GM21529 (cell line): Measurements from ENCODE around the gene HOXA13.

Experiments used
- ATAC-seq: cut with Tn5 transposase; IDR thresholded peaks from one replicate; pipeline ENCODE4 v1.9.1; 2021; ENCODE audit not compliant: unreplicated experiment

The HOXA13 gene

DNA sequence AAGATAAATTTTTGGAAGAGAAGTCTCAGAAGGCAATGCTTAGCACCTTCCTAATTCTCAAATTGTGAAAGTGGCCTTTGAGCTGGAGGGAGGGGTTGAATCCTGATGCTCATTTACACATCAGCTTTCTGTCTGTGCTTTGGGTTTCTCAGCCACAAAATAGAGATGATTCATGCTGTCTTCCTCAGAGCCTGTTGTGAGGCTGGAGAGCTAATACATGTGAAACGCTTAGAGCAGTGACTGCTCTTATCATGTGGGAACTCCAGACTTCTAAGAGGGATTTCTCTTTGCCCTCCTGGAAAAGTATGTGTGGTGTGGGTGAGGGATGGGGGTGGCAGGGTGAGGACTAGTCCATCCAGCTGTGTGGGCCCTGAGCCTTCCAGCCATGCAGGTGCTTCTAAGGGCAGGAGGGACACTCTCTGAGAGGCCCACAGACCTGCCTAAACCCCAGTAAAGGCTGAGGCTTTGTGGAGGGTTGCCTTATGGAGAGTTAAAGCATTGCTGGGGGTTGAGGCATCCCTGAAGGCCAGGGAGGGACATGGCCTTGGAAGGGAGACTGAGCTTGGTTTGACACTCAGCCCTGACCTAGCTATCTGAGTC, 37.9 kb upstream of the HOXA13 start:
- no peak for ATAC-seq

DNA sequence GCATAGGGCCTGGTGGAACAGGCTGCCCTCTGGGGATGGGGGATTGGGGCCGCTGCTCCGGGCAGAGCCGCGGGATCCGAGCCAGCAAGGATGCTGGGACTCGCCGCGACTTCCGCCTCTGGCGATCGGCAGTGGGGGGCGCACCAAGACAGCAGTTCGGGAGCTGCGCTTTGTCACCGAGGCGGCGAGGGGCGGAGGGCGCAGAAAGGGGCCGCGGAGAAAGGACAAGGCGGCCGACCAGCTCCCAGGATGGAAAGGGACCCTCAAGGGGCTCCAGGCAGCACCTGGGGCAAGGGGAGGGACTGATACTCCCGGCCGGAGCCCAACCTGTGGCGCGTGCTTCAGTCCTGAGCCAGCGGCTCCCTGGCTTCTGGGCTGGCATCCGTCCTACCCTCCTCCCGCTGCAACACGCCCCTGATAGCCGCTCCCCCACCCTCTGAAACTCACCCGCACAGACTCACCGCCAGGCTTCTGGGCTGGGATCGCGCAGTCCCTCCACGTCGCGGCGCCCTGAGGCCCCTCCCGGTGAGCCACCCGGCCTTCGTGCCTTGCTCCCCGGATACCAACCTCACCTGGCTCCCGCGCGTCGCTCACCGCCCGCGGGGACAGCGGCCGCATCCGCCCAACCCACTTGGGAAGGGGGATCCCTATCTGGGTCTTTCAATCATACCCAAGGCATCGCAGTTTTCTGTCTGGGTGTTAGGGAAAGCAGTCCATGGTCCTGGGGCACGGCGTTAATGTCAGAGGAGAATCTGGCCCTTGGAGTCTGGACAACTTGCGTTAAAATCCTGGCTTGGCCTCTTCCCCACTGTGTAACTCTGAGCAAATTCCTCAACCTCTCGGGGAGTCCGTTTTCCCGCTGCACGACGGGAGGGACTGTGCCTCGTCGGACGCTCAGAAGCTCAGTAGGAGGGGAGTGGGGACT, 35.8 kb upstream of the HOXA13 start:
- ATAC-seq, result no peak

GRCh38 chr7:27229448-27229847, 29.6 kb upstream of the HOXA13 start:
- ATAC-seq, result no peak

DNA sequence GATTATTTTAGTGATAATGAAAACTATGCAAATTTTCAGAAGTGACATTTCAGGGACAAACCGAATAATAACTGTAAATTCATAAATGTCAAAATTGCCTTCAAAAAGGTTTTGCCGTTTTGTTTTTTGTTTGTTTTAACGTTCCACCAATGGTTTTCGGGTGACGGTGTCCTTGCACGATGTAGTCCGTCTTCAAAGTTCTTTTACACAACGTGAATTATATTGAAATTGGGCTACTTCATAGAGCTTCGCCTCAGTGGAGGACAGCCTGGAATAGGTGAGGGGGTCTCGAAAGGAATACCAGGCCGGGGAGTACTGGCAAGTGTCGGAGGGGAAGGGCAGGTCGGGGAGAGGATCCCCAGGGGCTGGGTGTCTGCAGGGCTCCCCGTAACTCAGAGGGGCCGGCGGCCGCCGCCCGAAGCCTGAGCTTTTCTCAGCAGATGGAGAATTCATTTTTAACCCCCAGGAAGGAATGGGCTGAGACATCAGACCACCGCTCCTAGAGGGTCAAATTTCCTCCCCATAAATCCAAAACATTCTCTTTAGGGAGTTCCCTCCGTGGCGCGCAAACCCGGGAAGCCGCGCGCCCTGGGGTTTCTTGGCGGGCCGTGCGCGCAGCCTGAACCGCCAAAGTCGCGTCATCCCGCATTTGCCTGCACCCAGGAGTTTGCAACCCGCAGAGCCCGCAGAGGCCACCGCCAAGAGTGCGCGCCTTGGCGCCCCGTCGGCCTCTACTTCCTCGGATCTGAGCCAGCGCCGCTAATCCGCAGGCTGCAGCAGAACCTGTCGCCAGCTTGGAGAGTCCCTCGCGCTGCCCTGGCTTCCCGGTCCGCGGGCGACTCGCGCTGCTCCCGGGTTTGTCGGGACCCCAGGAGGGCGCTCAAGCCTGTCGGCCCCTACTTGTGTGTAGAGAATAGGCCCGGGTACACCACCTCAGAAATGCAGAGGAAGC, 25.4 kb upstream of the HOXA13 start:
- ATAC-seq, result no peak

DNA sequence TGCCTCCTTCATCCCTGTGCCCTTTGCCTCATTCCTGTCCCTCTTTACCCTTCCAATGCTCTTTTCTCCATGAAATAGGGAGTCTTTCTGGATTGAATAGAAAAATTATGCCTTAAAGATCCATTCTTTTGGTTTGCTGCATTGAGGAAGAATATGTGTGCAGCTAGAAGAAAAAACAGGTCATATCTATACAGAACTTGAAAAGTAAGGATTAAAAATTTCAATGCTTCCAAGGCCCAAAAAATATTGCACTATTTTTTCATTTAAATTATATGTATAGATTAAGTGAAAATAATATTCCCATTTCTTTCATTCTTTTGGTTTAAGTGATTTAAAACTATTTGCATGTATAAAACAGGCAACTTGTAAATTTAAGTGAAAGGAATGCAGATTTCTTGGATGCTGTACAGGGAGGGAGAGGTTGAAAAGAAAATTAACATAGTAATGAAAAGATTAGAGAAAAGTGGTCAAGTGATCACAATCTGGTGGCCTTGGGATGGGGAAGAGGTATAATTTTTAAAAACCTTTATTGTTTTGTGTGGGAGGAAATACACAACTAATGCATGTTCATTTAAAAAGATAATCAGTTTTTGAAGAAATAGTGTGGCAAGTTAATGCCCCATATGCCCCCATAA, 24.2 kb upstream of the HOXA13 start:
- ATAC-seq, result no peak

DNA sequence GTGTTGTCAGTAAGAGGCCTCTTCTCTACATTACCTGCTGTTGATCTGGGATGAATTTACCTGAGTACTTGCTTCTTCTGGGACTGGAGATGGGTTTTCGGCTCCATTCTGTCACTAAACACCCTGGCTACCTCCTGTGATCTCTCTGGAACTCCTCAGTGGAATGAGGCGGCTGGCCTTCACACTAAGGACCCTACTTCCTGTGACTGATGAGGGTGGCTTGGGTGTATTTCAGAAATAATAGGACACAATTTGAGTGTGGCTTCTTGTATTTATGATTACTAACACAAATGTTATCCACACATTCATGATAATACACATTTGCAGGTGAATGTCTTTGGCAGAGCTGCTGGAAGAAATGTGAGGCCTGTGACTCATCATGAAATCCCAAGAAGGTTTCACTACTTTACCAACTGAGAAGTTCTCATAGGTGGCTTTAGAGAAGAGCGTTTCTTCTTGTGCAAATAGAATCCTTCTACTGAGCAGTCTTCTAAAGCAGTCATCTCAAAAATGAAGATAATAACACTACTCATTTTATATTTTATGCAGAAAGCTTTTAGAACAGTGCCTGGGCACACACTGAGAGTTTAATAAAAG, 21.4 kb upstream of the HOXA13 start:
- ATAC-seq, result no peak

DNA sequence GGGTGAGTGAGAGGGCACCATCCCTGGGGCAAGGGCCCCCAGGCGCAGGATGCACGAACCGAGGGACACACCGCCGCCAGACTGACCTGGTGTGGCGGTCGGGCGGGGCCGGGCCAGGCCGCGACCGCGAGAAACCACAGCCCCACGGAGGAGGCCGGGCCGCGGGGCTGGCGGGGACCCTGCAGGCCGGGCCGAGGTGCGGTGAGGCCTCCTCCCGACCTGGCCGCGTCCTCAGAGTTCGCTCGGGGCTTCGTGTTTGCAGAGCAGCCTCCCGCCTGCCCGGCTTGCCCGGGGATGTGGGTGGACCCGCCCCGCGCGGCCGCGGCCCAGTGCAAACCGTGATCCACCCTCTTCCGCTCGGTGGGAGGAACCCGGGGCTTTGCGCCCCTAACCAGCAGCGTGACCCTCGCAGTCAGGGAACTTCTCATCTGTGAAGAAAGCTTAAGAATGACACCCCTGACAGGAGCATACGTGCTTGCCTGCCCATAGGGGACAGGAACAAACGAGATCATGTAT, 20.6 kb upstream of the HOXA13 start:
- ATAC-seq, result no peak

DNA sequence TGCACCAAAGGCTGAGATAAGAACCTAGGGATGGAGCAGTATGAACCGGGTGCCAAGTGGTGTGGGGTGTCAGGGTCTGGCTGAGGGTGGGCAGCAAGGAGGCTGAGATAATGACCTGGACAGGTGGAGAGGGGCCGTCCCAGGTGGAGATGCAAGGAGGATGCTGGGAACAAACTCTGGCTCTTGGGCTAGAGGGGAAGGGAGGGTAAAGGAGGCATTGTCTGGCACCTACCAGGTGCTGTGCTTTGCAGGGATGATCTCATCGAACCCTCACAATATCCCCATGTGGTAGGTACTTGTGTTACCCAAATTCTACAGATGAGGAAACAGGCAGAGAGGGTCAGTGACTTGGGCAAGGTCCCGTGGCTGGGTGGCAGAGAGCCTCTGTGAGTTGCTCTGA, 19.9 kb upstream of the HOXA13 start:
- ATAC-seq, result no peak

GRCh38 chr7:27217951-27218350, 18.1 kb upstream of the HOXA13 start:
- ATAC-seq, result no peak

DNA sequence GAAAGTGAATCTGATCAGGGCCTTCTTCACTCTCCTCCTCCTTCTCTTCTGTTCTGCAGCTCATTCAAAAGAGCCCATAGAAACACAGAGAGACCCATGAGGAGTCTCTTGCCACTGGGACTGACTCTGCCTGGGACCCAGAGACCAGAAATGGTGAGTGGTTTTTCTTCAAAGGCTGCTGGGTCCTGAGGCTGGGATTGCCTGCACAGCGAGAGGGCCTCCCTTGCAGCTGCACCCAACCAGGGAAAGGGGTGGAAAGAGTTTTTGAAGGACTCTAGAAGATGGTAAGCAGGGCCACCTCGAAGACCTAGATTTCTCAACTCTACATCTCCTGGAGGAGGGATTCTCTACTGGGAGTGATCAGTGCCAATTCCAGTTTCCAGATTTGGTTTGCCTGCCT, 15.5 kb upstream of the HOXA13 start:
- no peak for ATAC-seq

GRCh38 chr7:27214239-27214950, 14.5 kb upstream of the HOXA13 start:
- ATAC-seq, result no peak

DNA sequence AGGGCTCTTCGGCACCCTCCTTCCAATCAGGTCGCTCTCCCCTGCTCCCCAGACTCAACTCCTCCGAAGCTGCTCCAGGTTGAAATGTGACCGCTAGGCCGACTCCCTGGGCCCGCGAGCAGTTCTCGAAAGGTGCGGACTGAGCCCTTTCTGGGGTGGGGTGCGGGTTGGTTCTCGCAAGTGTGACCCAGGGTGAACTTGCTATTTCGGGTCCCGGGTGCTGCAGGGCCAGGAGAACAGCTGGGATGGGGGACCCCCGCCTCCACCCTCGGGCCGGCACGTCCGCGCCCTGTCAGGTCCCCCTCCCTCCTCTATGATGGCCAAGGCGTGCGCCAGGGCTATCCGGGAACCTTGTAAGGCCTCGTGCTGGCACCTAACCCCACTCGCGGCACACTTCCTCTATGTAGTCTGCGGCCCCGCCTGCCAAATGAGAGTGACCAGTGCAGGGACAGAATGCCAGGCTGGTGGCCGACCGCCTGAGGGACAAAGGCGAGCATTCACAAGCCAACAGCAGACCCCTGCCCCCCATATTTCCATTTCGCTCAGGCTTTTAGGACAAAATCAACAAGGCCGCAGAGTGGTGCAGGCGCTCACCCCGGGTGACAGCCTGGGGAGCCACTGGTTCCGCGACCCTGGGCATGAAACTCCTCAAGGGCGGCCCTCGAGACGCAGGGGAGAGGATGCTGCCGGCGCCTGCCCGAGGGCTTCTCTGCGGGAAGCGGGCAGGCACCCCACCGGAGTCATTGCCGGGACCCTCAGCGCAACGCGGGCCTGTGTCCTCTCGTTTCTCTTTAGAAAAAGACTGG, 13.7 kb upstream of the HOXA13 start:
- no peak for ATAC-seq

- no peak for ATAC-seq
These were observed 12.9 kb upstream of the HOXA13 start for GRCh38 chr7:27212497-27213432.

DNA sequence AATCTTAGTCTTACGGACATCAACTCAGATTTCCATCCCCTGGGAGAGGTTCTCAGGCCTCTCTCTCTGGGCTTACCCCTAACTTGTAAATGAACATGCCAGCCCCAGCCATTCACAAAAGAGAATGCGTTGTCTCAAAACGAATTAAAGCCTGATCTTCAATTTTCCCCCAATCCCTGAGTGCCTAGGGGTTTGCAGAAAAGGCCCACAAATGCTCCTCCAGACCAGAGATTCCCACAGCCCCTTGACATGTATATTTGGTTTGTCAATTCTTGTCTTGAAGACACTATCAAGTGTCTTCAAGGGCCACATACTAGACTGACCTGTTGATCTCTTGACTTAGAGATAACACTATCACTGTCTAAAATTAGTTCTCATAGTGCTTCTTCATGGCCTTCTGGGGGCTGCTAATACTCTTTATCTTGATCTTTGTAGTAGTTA, 11.9 kb upstream of the HOXA13 start:
- ATAC-seq, result no peak

GRCh38 chr7:27211084-27211446, 11.2 kb upstream of the HOXA13 start:
- ATAC-seq, result no peak

DNA sequence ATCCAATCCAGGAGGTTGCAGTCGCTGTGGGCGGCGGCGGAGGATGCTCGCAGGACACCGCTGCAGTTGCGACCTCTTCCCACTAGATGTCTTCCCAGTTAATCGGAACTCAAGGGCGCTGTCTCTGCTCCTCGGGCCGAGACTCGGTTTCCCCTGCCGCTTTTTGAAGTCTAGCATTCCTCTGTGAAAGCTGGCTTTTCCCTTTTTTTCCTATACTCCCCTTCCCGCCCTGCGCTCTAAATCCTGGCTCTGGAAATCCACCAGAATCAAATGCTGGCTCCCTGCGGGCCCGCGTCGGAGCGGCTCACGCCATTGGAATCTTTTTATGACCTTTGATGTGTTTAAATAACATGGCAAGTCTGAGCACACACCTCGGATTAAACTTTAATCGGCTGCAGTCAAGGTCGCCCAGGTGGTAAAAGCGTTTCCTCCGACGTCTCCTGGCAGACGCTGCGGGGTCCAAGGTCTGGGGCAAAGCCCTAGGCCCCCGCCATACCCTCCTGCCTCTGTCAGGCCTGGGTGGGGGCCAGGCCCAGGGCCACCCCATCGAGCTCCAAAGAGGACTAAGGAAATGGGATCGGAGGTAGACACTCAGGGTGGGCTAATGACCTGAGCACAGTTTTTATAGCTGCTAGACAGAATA, 10.7 kb upstream of the HOXA13 start:
- no peak for ATAC-seq

DNA sequence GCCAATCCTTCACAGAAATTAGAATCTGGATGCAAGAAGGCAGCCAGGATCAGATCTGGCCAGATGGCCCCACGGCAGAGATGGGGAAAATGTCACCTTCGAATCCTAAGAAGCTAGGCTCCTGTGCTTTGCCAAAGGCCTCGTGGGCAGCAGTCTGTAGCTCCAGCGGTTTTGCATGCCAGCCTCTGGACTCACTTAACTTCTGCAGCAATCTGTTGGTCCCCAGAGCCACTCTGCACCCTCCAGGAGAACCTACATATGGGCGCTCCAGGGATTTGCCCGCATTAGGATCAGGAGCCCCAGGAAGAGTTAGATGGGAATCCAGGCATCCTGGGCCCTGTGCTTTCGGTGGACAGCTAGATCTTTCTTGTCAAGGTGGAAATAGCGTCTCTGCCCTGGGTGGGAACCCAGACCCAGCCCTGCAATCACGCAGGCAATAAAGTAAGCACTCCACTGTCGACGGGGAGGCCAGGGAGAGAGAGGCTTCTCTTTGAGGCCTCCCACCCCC, 10.1 kb upstream of the HOXA13 start:
- ATAC-seq, result no peak
